Heart right ventricle (tissue), 16 donors: Measurements from ENCODE around the gene IPCEF1. TPM values are rescaled to one million over a fixed set of nuclear protein-coding genes. Genes with fewer than 3 reads are reported as not detected.

Source experiments
- ATAC-seq, 8 donors: fragments of 200-7000 bp; cut with Tn5 transposase; one replicate each; pipeline ENCODE4 v1.9.1; 2020; ENCODE audit warnings: mild to moderate bottlenecking in 8 of 8, moderate library complexity in 8 of 8, moderate number of reproducible peaks in 1 of 8
- DNase-seq, 2 donors: peaks; one replicate each; pipeline ENCODE4 v3.0.0-alpha.2; 2020
- H3K27ac ChIP-seq, 10 donors: fragments of 200-600 bp; sonication (generic) in 2 of 10; one replicate each; pipeline versions ENCODE4 v1.5.0 to v1.8.0; 2020 to 2022; ENCODE audit warnings: mild to moderate bottlenecking in 3 of 10
- H3K27me3 ChIP-seq, 7 donors: fragments of 200-600 bp; one replicate each; pipeline ENCODE4 v1.8.0; 2021 to 2022; ENCODE audit warnings: mild to moderate bottlenecking in 2 of 7
- H3K36me3 ChIP-seq, 9 donors: fragments of 200-600 bp; sonication (generic) in 1 of 9; one replicate each; pipeline versions ENCODE4 v1.5.0 to v1.8.0; 2020 to 2022; ENCODE audit warnings: mild to moderate bottlenecking in 2 of 9
- H3K4me1 ChIP-seq, 9 donors: fragments of 200-600 bp; sonication (generic) in 1 of 9; one replicate each; pipeline versions ENCODE4 v1.5.0 to v1.8.0; 2020 to 2022; ENCODE audit warnings: mild to moderate bottlenecking in 4 of 9
- H3K4me3 ChIP-seq, 10 donors: fragments of 200-600 bp; sonication (generic) in 2 of 10; one replicate each; pipeline versions ENCODE4 v1.5.0 to v1.8.0; 2020 to 2022; ENCODE audit warnings: mild to moderate bottlenecking in 7 of 10, moderate library complexity in 2 of 10
- H3K9me3 ChIP-seq, 11 donors: fragments of 200-600 bp in 10 of 11; sonication (generic) in 2 of 11; one replicate each; pipeline versions ENCODE4 v1.5.0 to v1.8.0; 2013 to 2022; ENCODE audit warnings: mild to moderate bottlenecking in 2 of 11, control low read depth in 1 of 11, moderate library complexity in 1 of 11
- WGBS, 2 donors: extraction: QIAGEN DNeasy Blood & Tissue Kit; methylation state at CpG; one replicate each; pipeline ENCODE4 v1.1.7; 2013; ENCODE audit warnings: inconsistent platforms in 1 of 2; 5-methylcytosine and 5-hydroxymethylcytosine counted together
- intact Hi-C, 10 donors: fragments of 100-400 bp; cut with DNase I; formaldehyde crosslinking; loops; one replicate each; pipeline versions ENCODE4 v1.11.1 to v1.14.2; 2022
- polyA plus RNA-seq, 2 donors: library from polyadenylated mRNA; stranded (reverse); fragments of 200-250 nt; gene quantifications; one replicate each; pipeline ENCODE4 v1.2.3, GENCODE V29; 2013
- total RNA-seq, 10 donors: library from RNA; stranded (reverse); fragmentation: NEBNext Ultra II Directional in 3 of 10; extraction: Animal tissue kit (Norgen Biotek cat#: 25700) in 3 of 10; gene quantifications; one replicate each; pipeline versions ENCODE4 v1.2.1 to v1.2.4, GENCODE V29; 2021 to 2023
- TF ChIP-seq, protein P1 (sequence below), 9 donors: fragments of 200-600 bp; sonication (generic) in 2 of 9; IDR thresholded peaks; one replicate each; pipeline versions ENCODE4 v1.5.0 to v1.8.0; 2021 to 2022; ENCODE audit warnings: antibody characterized with exemption in 9 of 9, mild to moderate bottlenecking in 5 of 9, moderate library complexity in 1 of 9
- donor health status: Arrhythmogenic right ventricular cardiomyopathy.
- donor health status: ischemic (EF 13 %, LVEDD 7.1; RV severe dilation, severe dysfunction).
- donor health status: healthy with polysubstance abuse.
- donor health status: DM: no; HTN: yes; CAD: no.
- donor health status: DM: no; HTN: no; CAD: no.
- donor health status: ischemic (EF 25% LVEDD 6.9; RV normal size, moderate dysfunction).
- donor health status: ischemic (EF 25% LVEDD 5.7; RV mildly dilated, moderate dysfunction).
- donor health status: healthy.
- donor health status: DM: yes; HTN: yes; CAD: no.
- donor health status: Ischemic cardiomyopathy.
- donor health status: ischemic (EF 35%, LVEDD 5.7; RV mildly dilated, moderate dysfunction).
- donor health status: nonischemic (EF 11% LVEDD 7.7; RV severe dilation, severe dysfunction).
- donor health status: DM: yes; HTN: yes; CAD: no.
- donor health status: PGD.
- donor health status: ischemic (EF 29% LVEDD 5.4; RV normal size, mild dysfunction).
- donor health status: nonischemic (EF 23%, LVEDD 6.1; RV moderate dilation, normal function).

IPCEF1 gene
- total and polyA plus RNA-seq, 12 donors, result 0.06 to 5.0 (median 1.4) TPM

DNA sequence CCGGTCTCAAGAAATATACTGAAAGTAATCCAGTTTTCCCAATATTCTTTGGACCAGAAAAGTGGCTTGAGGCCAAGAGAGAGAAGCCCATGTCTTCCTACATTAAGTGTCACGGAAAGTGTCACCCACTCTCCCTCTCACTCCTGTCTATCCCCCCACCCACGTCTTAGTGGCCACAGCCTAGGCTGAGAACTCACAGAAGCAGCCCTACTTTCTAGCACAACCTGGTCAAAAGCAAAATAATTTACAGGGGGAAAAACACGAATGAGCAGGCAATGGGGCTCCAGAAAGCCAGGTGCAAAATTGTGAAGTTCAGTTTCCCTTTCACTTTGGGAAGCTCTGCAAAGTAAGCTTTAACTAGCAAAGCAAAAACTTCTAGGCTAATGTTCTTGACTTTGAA lies 199.5 kb downstream of the IPCEF1 start:
- intact Hi-C loops, result loop anchor here (2.0 to 10.0 kb wide), 8 partner anchors 120 to 648 kb away; no protein-coding TSS in a partner anchor
- peak overlapping the region in 1 of 10 donors; percentile 41 for H3K27ac ChIP-seq
- no peaks in the 10 kb centered on the region for H3K36me3 ChIP-seq
- no peak for DNase-seq
- 57 to 70% methylated on average over 4 of the region's 4 CpGs for WGBS, 2 donors
- H3K4me1 ChIP-seq, result peaks cover 0 to 40% (median 0%) of the 10 kb centered on the region in 9 donors
- H3K9me3 ChIP-seq, result no peaks in the 10 kb centered on the region
- TF ChIP-seq, protein P1, sequence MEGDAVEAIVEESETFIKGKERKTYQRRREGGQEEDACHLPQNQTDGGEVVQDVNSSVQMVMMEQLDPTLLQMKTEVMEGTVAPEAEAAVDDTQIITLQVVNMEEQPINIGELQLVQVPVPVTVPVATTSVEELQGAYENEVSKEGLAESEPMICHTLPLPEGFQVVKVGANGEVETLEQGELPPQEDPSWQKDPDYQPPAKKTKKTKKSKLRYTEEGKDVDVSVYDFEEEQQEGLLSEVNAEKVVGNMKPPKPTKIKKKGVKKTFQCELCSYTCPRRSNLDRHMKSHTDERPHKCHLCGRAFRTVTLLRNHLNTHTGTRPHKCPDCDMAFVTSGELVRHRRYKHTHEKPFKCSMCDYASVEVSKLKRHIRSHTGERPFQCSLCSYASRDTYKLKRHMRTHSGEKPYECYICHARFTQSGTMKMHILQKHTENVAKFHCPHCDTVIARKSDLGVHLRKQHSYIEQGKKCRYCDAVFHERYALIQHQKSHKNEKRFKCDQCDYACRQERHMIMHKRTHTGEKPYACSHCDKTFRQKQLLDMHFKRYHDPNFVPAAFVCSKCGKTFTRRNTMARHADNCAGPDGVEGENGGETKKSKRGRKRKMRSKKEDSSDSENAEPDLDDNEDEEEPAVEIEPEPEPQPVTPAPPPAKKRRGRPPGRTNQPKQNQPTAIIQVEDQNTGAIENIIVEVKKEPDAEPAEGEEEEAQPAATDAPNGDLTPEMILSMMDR (IDR thresholded peaks at IDR 0.05), result no peak
- peak overlapping the region in 4 of 10 donors; percentile 10 to 27 (median 24) for H3K4me3 ChIP-seq
- no peak for ATAC-seq
- H3K27me3 ChIP-seq, result no peaks in the 10 kb centered on the region

DNA sequence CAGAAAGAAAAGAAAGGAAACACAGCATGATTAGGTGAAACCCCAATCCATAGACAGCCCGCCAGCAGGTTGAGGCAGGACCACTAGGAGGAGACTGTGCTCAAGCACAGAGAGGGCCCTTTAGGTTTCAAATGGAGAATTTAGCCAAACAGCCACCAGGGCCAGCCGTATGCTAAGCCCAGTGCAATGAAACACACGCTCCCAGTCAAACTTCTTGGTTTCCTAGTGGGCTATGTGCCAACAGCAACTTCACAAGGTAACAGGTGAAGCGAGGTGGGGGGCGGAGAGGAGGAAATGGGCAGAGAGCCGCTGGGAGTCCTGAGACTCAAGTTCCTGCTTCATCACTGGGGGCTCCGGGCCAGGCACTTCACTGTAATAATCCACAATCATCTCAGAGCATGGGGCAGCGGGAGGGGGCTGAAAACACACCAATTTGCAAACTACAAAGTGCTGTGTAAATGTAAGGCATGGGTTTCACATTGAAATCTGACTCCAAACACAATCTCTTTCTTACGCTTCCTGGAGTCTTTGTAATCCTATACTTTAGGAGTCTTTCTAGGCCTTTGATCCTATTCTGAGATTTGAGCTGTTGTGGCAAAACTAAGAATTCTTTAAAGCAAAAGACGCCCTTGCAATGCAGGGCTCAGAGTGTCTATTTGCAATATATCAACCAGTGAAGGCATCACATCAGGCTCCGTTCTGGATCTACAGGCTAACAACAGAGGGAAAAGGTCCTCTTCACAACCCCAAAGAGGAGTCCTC lies 200.3 kb downstream of the IPCEF1 start:
- WGBS, 2 donors, result 81 to 82% methylated on average over 11 of the region's 11 CpGs
- peak in 7 of 8 donors; percentile 49 to 78 (median 65) for ATAC-seq
- H3K4me1 ChIP-seq, result peaks cover 0 to 34% (median 0%) of the 10 kb centered on the region in 9 donors

DNA sequence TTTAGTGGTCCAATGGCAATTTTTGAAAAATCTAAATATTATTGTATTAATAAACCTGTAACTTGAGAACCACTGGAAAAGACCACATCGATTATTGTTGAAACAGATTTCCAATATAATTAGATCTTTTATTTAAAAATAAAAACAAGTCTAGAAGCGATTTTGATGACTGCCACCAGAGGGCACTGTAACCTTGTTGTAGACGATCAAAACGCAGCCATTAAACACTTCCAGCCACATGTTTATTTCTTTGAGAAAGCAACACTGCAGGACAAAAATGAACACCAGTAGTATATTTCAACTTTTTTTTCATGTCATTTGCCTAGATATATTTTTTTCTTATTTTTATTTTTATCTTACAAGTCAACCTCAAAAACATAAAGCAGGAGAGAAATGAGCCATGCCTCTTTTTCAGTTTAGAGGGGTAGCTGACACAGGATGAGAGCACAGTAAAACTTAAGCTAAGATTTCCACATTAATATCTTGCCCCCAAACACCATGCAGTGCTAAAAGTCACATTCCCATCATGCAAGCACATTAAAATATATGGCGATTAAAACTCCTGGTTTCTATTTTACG lies 202.1 kb downstream of the IPCEF1 start:
- ATAC-seq (peak in 1 of 8 donors; percentile 42), DNase-seq (peak in 1 of 2 donors; percentile 51)
- no peak overlapping the region for H3K27ac ChIP-seq
- TF ChIP-seq, protein P1 (IDR thresholded peaks at IDR 0.05), result peak; percentile 74 to 88 (median 82)
- no peak overlapping the region for H3K4me3 ChIP-seq
- intact Hi-C loops, result loop anchor here in 9 of 10 donors (2.0 to 10.0 kb wide), 10 partner anchors 122 to 650 kb away; no protein-coding TSS in a partner anchor
- no peaks in the 10 kb centered on the region for H3K9me3 ChIP-seq
- H3K27me3 ChIP-seq, result no peaks in the 10 kb centered on the region
- H3K36me3 ChIP-seq, result no peaks in the 10 kb centered on the region
- 30 to 31% methylated on average over 6 of the region's 6 CpGs for WGBS, 2 donors
- H3K4me1 ChIP-seq, result peaks cover 0 to 28% (median 0%) of the 10 kb centered on the region in 9 donors

More for the DNA sequence above, 200.3 kb downstream of the IPCEF1 start:
- peak in 1 of 2 donors; percentile 23 for DNase-seq
- H3K9me3 ChIP-seq, result no peaks in the 10 kb centered on the region
- H3K4me3 ChIP-seq, result no peak overlapping the region
- peak overlapping the region in 1 of 10 donors; percentile 41 for H3K27ac ChIP-seq
- TF ChIP-seq, protein P1 (IDR thresholded peaks at IDR 0.05), result peak; percentile 12 to 67 (median 46)
- intact Hi-C loops, result loop anchor here (1.0 to 10.0 kb wide), 9 partner anchors 120 to 648 kb away; no protein-coding TSS in a partner anchor
- H3K27me3 ChIP-seq, result no peaks in the 10 kb centered on the region
- no peaks in the 10 kb centered on the region for H3K36me3 ChIP-seq

DNA sequence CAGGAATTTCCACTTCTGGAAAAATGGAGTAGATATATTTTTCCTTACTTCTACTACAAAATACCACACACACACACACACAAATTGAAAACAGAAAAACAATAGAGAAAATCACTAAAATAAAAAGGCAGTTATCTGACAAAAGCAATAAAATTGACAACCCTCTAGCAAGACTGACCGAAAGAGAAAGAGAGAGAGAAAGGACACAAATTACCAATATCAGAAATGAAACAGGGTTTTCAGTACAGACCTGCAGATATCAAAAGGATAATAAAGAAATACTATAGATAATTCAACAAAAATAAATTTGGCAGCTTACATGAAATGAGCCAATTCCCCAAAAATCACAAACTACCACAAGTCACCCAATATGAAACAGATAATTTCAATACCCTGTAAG lies 212.8 kb downstream of the IPCEF1 start:
- Histone ChIP-seq H3K27me3 (peaks cover 0 to 6% (median 0%) of the 10 kb centered on the region in 7 donors), H3K36me3 (no peaks in the 10 kb centered on the region), H3K9me3 (no peaks in the 10 kb centered on the region), H3K27ac (no peak overlapping the region), H3K4me3 (no peak overlapping the region), H3K4me1 (peaks cover 0 to 10% (median 0%) of the 10 kb centered on the region in 9 donors)
- TF ChIP-seq, protein P1 (IDR thresholded peaks at IDR 0.05), result no peak
- 89 to 90% methylated on average over 1 of the region's 1 CpG for whole genome bisulfite sequencing, 2 donors
- DNase-seq, result no peak
- no peak for ATAC-seq
- intact Hi-C loops, result no loop called here
